Adipocyte (in vitro differentiated cells): ENCODE data around the gene TMF1.

Experiments
- DNase-seq: peaks from one replicate; pipeline ENCODE4 v3.0.0-alpha.2; 2015; ENCODE audit warnings: low read depth
- H3K27me3 ChIP-seq: replicated peaks from 2 replicates; pipeline ENCODE4 v1.7.0; 2013; ENCODE audit warnings: mild to moderate bottlenecking, low read length, moderate library complexity; ENCODE audit not compliant: control insufficient read depth, insufficient read depth
- H3K36me3 ChIP-seq: 2 replicates; pipeline ENCODE4 v1.7.0; 2013; ENCODE audit warnings: low read length, mild to moderate bottlenecking, moderate library complexity; ENCODE audit not compliant: control insufficient read depth, insufficient read depth, severe bottlenecking
- H3K4me1 ChIP-seq: 2 replicates; pipeline ENCODE4 v1.7.0; 2013; ENCODE audit warnings: mild to moderate bottlenecking, low read length, moderate library complexity; ENCODE audit not compliant: control insufficient read depth, insufficient read depth
- H3K4me3 ChIP-seq: 2 replicates; pipeline ENCODE4 v1.7.0; 2013; ENCODE audit warnings: mild to moderate bottlenecking, low read length, moderate library complexity
- H3K9ac ChIP-seq: 2 replicates; pipeline ENCODE4 v1.7.0; 2013; ENCODE audit warnings: mild to moderate bottlenecking, low read length, moderate library complexity
- H3K9me3 ChIP-seq: 2 replicates; pipeline ENCODE4 v1.7.0; 2013; ENCODE audit warnings: mild to moderate bottlenecking, low read length, moderate library complexity; ENCODE audit not compliant: control insufficient read depth

The TMF1 gene

GRCh38 chr3:69011096-69011730 is 40.9 kb downstream of the TMF1 start:
- H3K4me3 ChIP-seq: no peak overlapping the region
- H3K36me3 ChIP-seq: peaks cover 32% of the 10 kb centered on the region
- no peak for DNase-seq
- peaks cover 45% of the 10 kb centered on the region for H3K4me1 ChIP-seq
- no peaks in the 10 kb centered on the region for H3K27me3 ChIP-seq
- no peaks in the 10 kb centered on the region for H3K9me3 ChIP-seq
- H3K9ac ChIP-seq: no peak overlapping the region

GRCh38 chr3:69009559-69010410 is 42.3 kb downstream of the TMF1 start:
- Histone ChIP-seq H3K9me3 (no peaks in the 10 kb centered on the region), H3K9ac (peak overlapping the region; percentile 64), H3K36me3 (peaks cover 36% of the 10 kb centered on the region), H3K4me3 (peak overlapping the region; percentile 18), H3K27me3 (no peaks in the 10 kb centered on the region), H3K4me1 (peaks cover 57% of the 10 kb centered on the region)
- peak; percentile 88 for DNase-seq

GRCh38 chr3:69008980-69009379 is 43.2 kb downstream of the TMF1 start:
- no peak overlapping the region for H3K4me3 ChIP-seq
- no peak for DNase-seq
- H3K9me3 ChIP-seq: no peaks in the 10 kb centered on the region
- peak overlapping the region; percentile 64 for H3K9ac ChIP-seq
- H3K36me3 ChIP-seq: peaks cover 44% of the 10 kb centered on the region
- H3K4me1 ChIP-seq: peaks cover 49% of the 10 kb centered on the region
- no peaks in the 10 kb centered on the region for H3K27me3 ChIP-seq

- DNase-seq: no peak
- Histone ChIP-seq H3K4me3 (no peak overlapping the region), H3K36me3 (peaks cover 73% of the 10 kb centered on the region), H3K4me1 (peaks cover 37% of the 10 kb centered on the region), H3K9me3 (no peaks in the 10 kb centered on the region), H3K27me3 (no peaks in the 10 kb centered on the region), H3K9ac (no peak overlapping the region)
These were observed 46.2 kb downstream of the TMF1 start for GRCh38 chr3:69005791-69006482.

- DNase-seq: peak; percentile 48
- H3K36me3 ChIP-seq: peaks cover 73% of the 10 kb centered on the region
These were observed 46.9 kb downstream of the TMF1 start for GRCh38 chr3:69005071-69005790.

GRCh38 chr3:69004138-69004537 is 48.0 kb downstream of the TMF1 start:
- H3K4me1 ChIP-seq: peaks cover 21% of the 10 kb centered on the region
- no peak overlapping the region for H3K4me3 ChIP-seq
- no peaks in the 10 kb centered on the region for H3K27me3 ChIP-seq
- peaks cover 78% of the 10 kb centered on the region for H3K36me3 ChIP-seq
- no peak overlapping the region for H3K9ac ChIP-seq
- no peak for DNase-seq
- H3K9me3 ChIP-seq: no peaks in the 10 kb centered on the region

More at GRCh38 chr3:69005071-69005790, 46.9 kb downstream of the TMF1 start:
- no peaks in the 10 kb centered on the region for H3K9me3 ChIP-seq
- no peaks in the 10 kb centered on the region for H3K27me3 ChIP-seq
- no peak overlapping the region for H3K4me3 ChIP-seq
- peaks cover 32% of the 10 kb centered on the region for H3K4me1 ChIP-seq
- H3K9ac ChIP-seq: no peak overlapping the region

GRCh38 chr3:68999605-69000004 is 52.5 kb downstream of the TMF1 start:
- peaks cover 77% of the 10 kb centered on the region for H3K36me3 ChIP-seq
- DNase-seq: peak; percentile 18

GRCh38 chr3:68999158-68999557 is 53.0 kb downstream of the TMF1 start:
- Histone ChIP-seq H3K4me1 (peaks cover 2% of the 10 kb centered on the region), H3K9ac (no peak overlapping the region), H3K4me3 (no peak overlapping the region), H3K27me3 (no peaks in the 10 kb centered on the region), H3K36me3 (peaks cover 77% of the 10 kb centered on the region), H3K9me3 (no peaks in the 10 kb centered on the region)
- DNase-seq: no peak

More at GRCh38 chr3:68999605-69000004, 52.5 kb downstream of the TMF1 start:
- Histone ChIP-seq H3K4me3 (no peak overlapping the region), H3K9ac (no peak overlapping the region), H3K27me3 (no peaks in the 10 kb centered on the region), H3K4me1 (peaks cover 2% of the 10 kb centered on the region), H3K9me3 (no peaks in the 10 kb centered on the region)

GRCh38 chr3:68997887-68998286 is 54.2 kb downstream of the TMF1 start:
- Histone ChIP-seq H3K9me3 (no peaks in the 10 kb centered on the region), H3K27me3 (no peaks in the 10 kb centered on the region), H3K4me3 (no peak overlapping the region), H3K9ac (no peak overlapping the region), H3K4me1 (peaks cover 2% of the 10 kb centered on the region), H3K36me3 (peaks cover 71% of the 10 kb centered on the region)
- no peak for DNase-seq

- peaks cover 59% of the 10 kb centered on the region for H3K36me3 ChIP-seq
- no peaks in the 10 kb centered on the region for H3K27me3 ChIP-seq
- H3K4me3 ChIP-seq: no peak overlapping the region
- peaks cover 2% of the 10 kb centered on the region for H3K4me1 ChIP-seq
- H3K9ac ChIP-seq: no peak overlapping the region
- H3K9me3 ChIP-seq: no peaks in the 10 kb centered on the region
- DNase-seq: no peak
These were observed 55.7 kb downstream of the TMF1 start for GRCh38 chr3:68996356-68996995.
